Measurements from ENCODE around the gene CUL4A.

The CUL4A gene

GRCh38 chr13:113315992-113316391 is 106.6 kb downstream of the CUL4A start:
- FAIRE-seq (no peak), DNase-seq (ENCODE audit: insufficient read length, low spot score) (no peak)
- no peak for TF ChIP-seq POLR2A (IDR thresholded peaks at IDR 0.05; ENCODE audit: low read depth, low read length)

Data from H54 (cell line).